ENCODE measurements around the gene CDKL1.

GRCh38 chr14:50318031-50318626, 78.6 kb downstream of the CDKL1 start:
- peak; percentile 50 to 68 (median 54) for TF ChIP-seq CTCF (IDR thresholded peaks at IDR 0.05)
- no peak for TF ChIP-seq POLR2A (IDR thresholded peaks at IDR 0.05)

Measured in testis (tissue), 2 donors.